Activated CD4-positive, CD25-positive, alpha-beta regulatory T cell treated with anti-CD3 and anti-CD28 coated beads, Interleukin-2, amount 50 U/mL, for 24 hours (primary cell): Measurements from ENCODE around the gene PIBF1.
"Not testable (repeated sequence)": the region's sequence is repeated elsewhere in the genome, so short reads cannot be mapped to it uniquely, and the experiment has no call there.

Source experiments
- ATAC-seq, 2 donors: fragments of 150-1000 bp; cut with Tn5 transposase; one replicate each; pipeline ENCODE4 v1.10.0; 2021; ENCODE audit warnings: mild to moderate bottlenecking in 1 of 2, moderate library complexity in 1 of 2

PIBF1 gene

DNA sequence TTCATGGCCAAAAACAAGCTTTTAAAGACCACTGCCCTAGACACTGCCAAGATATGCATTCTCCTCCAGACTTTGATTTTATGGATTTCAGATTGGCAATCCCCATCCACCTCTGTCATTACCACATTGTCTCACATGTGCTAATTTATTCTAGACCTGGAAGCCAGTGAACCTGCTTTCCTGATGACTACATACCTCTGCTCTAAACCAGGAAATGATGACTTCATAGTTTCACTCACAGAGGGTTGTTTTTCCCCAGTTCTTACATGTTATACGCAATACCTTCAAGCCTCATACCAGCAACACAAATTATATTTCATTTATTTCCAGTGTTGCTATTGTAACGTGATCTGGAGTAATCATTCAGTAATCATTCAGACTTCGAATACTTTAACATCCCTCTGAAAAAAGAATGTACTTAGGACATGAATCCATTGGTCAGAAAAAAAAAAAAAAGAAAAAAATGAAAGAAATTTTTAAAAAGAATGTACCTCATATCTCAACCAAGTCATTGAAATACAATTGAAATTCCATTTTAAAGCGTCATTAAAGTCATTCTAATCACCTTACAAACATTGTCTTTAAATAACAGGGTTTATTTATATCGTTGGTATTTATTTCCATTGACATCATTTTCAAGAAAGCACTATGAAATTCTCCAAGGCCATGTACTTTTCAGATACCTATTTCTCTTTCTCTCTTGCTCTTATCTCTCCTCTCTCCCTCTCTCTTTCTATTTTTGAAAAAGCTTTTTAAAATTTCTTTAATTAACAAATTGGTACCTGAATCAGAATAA is 243.5 kb downstream of the PIBF1 start:
- peak; percentile 49 to 51 for ATAC-seq

DNA sequence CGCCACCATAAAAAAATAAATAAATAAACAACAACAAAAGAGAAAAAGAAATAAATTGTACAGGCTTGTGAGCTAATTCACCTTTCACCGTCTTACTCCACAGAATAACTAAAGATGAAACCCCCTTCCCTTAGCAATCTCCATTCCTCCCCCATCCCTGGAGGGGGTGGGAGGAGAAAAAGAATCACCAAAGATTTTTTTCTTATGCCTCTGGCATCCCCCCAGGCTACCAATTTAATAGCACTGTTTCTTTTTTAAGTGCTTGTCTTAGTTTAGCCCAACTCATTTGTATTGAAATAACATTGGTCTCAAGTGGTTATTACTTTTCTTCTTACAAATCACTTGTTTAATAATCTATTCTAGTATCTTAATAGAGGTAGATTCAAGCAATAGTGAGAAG is 253.0 kb downstream of the PIBF1 start:
- ATAC-seq: no peak

DNA sequence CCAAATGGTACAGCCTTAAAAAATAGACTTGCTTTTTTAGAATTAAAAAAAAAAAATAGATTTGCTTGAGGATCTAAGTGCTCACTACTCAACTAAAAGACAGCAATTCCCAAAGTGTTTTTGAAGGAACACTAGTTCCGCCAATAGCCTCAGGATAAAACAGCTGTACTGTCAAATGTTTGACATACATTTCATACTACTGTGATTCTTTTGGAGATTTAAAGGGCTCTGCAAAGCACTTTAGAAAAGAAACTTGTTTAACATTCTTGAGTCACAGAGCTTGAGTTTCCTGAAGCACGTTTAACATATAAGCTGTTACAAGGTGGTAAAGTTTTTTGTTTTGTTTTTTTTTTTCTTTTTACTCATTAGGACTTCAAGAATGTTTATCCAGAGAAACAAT is 253.7 kb downstream of the PIBF1 start:
- no peak for ATAC-seq

DNA sequence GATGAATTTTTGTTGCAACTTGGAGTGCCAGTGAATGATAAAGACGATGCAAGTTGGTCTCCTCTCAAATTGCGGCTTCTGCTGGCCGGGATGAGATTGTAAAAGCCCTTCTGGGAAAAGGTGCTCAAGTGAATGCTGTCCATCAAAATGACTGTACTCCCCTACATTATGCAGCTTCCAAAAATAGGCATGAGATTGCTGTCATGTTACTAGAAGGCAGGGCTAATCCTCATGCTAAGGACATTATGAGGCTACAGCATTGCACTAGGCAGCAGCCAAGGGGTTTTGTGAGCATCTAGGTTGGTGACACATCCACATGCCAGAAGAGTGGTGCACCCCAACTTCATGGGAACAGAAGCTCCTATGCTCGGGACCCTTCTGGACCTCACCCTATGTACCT is 254.6 kb downstream of the PIBF1 start:
- ATAC-seq: no peak

DNA sequence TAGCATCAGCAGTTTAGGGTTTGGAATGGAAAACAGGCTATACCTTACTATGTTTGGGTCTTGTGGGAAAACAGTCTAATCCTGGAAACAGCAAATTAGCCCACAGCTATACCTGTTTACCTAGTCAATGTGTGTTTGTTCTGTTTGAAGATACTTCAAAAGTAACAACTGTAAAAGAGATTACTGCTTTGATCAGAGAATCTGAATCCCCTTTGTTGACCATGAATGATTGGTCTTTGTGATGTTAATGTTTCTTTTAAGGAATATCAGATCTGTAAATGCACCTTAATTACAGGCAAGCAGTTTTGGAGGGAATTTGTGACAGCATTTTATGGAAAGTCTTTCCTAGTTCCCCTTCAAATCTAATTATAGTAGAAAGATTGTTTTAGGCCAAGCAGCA is 256.1 kb downstream of the PIBF1 start:
- no peak for ATAC-seq

DNA sequence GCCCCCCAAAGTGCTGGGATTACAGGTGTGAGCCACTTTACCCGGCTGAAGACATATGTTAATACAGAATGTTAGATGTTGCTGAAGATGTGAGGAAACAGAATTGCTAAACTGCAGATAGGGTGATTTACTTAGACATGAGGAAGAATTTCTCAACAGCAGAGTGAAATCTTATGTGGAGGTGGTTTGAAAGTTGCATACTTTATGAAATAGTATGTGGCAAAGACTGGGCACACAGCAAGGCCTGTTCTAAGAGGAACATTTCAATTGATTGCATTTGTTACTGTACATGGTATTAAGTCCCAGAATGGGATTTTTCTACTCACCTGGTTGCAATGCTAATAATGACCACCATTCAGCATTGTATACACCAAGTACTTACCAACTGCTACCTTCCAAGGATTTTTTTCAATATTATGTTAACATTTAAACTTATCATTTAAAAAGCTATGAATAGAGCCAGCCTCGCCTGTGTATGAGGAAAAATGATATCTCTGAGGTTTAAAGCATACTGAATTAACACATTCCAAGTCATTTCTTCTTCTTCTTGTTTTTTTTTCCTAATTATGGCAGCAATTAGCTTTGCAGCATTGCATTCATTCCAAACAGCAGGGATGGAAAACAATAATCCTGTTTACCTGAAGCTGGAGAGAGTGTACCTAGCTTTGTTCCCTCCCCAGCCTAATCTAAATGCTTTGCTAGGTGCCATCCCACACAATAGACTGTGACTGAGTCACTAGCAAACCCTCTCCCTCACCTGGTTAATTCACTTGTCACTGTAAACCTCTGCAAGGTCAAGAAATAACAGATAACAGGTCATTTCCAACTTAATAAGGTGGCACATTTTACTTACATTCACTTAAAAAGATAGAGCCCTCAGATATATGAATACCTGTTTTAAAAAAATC is 257.5 kb downstream of the PIBF1 start:
- no peak for ATAC-seq

DNA sequence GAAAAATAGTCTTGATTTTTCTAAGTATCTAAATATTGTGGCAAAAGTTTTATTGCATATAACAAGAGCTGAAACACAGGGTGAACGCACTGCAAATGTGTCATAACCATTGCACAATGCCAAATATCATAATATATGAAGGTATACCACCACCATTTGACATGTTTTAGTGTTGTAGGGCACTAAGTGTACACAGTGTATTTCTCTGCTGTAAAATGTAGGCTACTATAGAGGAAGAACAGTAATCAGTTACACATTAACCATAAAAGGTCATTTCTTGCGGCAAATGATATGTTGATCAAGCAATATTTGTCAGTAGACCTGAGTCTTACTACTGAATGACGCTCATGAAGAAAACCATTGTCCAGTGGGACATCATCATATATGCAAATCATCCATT is 258.6 kb downstream of the PIBF1 start:
- ATAC-seq: no peak

DNA sequence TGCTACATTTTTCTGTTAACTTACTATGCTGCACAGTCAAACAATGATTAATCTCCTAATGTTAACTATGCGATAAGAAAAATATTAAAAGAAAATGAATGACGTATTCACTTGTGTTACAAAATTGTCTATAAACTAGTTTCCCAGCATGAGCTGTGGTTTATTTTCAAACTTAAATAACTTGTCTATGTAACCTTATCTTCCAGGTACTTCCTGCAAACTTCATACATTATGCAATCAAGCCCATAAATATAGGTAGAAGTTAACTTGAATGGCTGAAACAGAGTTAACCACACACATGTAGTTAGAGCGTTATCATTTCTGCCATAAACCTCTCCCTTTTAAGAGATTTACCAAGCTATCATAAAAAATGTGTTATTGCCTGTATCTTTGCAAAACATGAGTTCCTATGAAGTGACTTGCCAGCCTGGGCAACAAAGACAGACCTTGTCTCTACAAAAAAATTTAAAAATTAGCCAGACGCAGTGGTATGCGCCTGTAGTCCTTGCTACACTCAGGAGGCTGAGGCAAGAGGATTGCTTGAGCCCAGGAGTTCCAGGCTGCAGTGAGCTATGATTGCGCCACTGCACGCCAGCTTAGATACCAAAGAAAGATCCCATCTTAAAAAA is 259.1 kb downstream of the PIBF1 start:
- ATAC-seq: no peak

DNA sequence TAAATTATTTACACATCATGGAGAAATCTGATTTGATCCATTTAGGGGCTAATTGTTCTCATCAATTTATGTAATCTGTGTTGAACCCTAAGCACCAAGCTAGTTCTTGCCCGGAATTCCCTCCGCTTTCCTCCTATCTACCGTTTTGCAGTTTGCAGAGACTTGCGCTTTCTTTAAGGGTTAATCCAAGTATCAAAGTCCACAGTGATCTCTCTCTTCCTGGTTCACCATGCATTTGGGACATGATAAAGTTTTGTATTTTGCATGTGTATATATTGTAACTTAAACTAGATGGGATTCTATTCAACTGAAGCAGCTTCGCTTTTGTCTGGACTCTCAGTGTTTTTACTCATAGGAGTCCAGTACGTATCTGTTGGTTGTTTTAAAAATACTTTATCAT is 263.1 kb downstream of the PIBF1 start:
- no peak for ATAC-seq

DNA sequence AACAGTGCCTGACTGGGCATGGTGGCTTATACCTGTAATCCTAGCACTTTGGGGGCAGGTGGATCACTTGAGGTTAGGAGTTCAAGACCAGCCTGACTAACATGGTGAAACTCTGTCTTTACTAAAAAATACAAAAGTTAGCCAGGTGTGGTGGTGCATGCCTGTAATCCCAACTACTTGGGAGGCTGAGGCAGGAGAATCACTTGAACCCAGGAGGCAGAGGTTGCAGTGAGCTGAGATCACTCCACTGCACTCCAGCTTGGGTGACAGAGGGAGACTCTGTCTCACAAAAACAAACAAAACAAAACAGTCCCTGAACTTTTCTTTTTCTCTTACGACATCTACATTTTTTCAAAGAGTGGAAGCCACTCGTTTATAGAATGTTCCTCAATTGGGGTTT is 266.7 kb downstream of the PIBF1 start:
- ATAC-seq: not testable (repeated sequence)

DNA sequence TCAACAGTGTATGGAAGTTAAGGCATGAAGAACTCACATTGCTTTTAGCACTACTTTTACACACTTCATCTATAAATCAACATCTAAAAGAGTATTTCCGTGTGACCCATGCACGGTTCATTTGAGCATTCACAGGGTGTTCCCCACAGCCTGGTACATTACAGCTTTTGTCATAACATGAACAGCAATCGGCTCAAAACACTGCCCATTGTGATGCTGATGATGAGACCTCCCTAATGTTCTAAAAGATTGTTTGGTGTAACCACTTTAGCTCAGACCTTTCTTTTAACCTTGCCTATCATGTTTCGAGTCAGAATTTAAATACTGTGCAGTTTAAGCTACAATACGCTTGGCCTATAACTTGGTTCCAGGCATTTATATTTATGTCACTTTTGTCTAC is 272.8 kb downstream of the PIBF1 start:
- no peak for ATAC-seq

DNA sequence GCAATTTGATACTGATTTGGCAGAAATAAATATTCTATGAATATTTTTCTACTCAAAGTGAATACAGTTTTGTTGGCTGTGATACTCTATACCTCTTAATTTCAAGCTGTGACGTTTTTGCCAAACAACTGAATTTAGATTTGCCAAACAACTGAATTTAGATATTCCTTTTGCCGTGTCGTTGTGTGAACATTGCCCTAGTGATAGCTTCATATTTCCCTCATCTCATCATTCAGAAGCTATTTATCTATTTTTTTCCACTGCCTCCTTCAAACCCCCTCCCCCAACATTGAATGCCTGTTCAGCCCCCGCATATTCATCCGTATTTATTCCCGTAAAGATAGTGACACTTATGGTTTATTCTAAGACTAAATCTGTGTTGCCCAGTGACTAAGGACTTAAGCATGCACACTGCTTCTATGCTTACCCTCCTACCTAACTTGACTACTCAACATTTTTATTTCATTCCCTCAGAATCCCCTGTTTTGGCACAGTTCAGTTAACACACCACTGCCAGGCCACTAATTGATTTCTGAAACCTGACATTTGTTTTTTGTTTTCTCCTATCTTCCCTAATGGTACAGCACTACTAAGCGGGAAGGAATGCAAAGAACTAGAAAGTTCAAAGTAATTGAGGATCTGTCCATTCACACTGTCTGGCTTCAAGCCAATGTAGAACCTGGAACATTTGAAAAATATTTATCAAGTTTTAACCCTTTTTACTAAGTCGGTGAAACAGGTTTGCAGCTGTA is 274.1 kb downstream of the PIBF1 start:
- no peak for ATAC-seq

DNA sequence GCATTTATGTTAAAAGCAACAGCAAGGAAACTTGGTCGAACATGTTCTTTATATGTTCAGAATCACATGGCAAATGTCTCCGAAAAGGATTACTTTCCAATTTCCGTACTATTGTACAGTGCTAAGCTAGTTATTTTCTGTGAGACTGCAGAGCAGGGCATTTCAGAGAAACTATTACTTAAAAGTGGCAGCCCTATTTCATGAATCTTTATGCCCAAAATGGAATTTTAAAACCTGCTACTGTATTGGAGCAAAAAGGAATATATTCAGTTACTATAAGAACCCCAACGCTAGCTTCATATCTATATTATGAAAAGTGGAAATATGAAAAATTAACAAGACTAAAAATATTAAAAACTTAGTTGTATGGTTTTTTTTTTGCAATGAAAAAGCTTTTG is 274.6 kb downstream of the PIBF1 start:
- ATAC-seq: no peak

DNA sequence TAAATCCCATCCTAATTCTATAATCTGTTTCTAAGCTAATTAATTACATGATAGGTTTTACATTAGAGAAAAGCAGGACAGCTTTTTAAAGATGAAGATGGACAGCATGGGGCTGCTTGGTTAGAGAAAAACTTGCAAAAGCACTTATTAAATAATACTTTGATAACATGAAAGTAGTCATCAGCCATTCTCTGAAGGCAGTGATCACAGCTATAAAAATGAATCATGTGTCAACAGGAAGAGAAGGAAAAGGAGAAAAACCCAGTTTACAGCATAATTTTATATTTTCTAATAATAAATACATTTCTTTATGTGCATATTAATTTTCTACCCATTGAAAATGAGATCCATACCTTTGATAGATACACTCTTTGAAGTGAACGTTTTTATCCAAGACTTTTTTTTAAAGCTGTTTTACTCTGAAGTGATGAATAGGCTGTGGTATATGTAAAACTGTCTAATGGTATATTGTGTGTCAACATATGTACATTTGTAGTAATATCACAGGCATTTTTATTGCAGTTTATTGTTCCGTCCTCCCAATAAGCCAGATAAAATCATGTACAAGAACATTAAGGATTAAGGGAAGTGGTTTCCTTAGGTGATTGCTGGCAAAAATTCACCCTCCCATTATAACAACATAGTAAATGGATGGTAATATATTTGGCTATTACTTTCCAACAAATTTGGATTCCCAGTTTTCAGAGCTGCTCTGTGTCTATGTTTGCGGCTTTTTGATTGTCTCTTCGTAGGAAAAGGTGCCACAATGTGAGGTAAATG is 275.5 kb downstream of the PIBF1 start:
- ATAC-seq: no peak

DNA sequence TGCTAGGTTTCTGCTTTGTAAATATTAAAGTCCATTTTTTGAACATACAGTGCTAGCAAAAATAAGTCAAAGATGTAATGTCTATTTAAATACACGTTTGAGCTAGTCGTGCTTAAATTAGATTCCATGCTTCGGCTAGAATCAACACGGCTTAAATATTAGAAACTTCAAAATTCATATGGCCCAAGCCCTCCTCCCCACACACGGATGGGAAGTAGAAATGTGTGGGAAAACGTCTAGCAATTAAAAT is 276.1 kb downstream of the PIBF1 start:
- no peak for ATAC-seq

DNA sequence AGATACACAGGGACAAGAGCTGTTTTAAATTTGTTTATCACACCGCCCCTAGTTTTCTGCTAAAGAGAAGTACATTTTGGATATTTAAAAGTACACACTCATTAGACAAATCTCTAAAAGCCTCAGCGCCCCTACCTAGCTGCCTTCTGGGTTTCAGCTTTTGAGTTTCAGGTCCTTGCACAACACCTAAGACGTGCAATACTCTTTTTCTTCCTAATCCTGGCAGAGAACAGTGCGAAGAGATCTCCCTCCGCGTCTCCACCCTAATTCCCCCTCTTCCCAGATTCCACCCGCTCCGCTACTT is 276.5 kb downstream of the PIBF1 start:
- no peak for ATAC-seq

DNA sequence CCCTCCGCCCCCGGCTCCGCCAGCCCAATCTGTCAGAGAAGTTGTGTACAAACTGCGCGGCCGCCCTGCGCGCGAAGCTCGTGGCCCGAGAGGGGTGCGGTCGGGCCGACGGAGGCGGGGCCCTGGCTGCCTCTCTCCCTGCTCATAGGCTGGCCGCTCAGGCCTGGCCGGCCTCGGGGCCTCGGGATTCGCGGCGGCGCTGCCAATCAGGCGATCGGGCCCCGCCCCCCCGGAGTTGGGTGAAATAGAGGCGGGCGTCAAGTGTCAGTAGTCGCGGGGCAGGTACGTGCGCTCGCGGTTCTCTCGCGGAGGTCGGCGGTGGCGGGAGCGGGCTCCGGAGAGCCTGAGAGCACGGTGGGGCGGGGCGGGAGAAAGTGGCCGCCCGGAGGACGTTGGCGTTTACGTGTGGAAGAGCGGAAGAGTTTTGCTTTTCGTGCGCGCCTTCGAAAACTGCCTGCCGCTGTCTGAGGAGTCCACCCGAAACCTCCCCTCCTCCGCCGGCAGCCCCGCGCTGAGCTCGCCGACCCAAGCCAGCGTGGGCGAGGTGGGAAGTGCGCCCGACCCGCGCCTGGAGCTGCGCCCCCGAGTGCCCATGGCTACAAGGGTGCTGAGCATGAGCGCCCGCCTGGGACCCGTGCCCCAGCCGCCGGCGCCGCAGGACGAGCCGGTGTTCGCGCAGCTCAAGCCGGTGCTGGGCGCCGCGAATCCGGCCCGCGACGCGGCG is 277.0 kb downstream of the PIBF1 start, which contains the start of gene KLF5:
Gene KLF5, plus strand, starts transcription at position 270 of the 724 bp plus-strand sequence. Its CDS starts 323 bp downstream, at position 593.
- peak; percentile 99 for ATAC-seq

DNA sequence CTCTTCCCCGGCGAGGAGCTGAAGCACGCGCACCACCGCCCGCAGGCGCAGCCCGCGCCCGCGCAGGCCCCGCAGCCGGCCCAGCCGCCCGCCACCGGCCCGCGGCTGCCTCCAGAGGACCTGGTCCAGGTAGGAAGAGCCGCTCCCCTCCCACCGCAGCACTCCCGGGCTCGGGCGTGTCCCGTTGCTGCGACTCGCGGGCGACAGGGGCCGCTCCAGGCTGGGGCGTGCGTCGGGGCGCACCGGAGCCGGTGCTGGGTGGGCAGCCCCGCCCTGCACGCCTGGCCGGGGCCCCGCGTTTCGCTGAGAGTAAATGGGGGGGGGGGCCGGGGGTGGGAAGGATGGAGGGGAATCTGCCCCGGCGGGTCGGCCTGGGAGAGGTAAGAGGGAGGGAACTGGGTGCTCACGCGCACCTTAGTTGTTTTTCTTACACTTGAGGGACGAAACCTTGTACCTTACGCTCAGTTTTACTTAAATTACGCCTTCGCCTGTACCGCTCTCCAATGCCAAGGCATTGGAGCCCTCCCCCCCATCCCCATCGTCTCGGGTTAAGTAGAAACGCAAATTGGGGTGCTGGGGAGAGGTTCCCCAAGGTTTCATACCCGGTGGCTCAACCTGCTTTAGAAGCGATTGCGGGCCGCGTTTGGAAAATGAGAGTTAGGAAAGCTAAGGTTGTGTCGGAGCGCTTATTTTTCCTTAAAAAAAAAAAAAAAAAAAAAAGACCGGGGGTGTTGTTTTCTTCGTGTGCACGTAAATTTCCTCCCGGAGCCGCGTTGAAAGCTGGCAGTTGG is 277.7 kb downstream of the PIBF1 start:
- ATAC-seq: peak; percentile 10 to 15

DNA sequence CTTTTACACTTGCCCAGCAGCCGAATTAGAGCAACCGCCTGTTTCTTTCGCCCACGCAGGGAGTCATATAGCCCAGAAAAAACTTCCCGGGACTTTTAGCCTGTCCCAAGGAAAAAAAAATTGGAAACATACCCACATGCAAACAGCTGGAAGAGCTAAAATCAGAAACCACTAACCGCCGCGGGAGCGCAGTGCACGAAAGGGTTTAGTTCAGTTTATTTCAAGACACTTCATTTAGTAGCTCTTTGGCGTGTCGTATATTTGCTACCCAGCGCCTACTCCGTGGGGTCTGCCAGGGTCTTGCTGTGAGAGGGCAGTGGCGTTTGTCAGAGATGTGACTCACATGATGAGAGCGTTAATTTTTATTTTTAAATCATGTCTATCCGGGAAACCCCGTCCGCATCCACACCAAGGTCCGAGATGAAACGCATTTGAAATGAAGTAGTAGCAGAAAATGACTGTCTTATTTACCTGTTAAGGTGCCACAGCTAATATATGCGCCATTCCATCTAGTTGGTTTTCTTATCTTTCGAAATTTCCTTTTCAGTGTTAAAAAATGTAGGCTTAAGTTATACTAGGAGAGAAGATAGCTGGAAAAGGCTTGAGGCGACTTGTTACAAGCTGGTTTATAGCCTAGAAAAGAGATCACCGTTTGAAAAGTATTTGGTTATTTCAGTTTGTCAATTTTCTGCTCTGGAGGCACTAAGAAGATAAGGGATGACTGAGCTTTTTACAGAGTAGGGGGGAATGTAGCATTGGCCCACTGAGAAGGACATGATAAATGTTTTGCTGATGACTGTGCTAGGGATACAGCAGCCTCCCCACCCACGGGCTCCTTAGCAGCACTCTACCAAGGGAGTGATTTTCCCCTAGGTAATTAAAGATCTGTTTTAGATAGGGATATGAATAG is 278.6 kb downstream of the PIBF1 start:
- no peak for ATAC-seq

DNA sequence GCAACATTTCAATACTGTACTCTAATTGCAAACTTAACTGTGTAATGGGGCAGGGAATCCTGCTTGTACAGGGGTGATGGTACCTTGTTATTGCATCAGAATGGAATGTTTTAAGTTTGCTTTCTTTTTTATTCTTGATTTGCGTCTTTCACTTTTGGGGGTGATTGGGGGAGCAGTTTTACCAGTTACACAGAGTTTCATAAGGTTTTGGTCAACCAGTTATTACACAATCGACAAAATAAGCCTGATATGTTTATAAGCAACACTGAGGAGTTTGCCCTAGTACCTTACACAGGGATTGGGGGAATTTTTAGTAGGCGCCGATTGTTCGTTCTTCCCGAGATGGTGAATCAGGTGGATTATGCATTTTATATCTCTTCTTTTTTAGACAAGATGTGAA is 279.5 kb downstream of the PIBF1 start:
- ATAC-seq: no peak
